ENCODE results near the gene SLC10A7. TPM values are rescaled to one million over a fixed set of nuclear protein-coding genes. Genes with fewer than 3 reads are reported as not detected.

Gene SLC10A7
- total RNA-seq, 1 experiment from 2014 or later, result 3.9 TPM

GRCh38 chr4:146222313-146222712 is 299.4 kb downstream of the SLC10A7 start:
- Histone ChIP-seq H3K4me1 (ENCODE audit: insufficient read depth, low read length) (no peaks in the 10 kb centered on the region), H4K20me1 (ENCODE audit: control insufficient read depth, insufficient read depth, insufficient read length) (no peaks in the 10 kb centered on the region), H3K18ac (ENCODE audit: insufficient read length, low read depth, low read length) (no peak overlapping the region), H4K8ac (replicated peaks; ENCODE audit: insufficient read length, low read depth, low read length) (no peak overlapping the region), H3K27me3 (ENCODE audit: insufficient read depth, low read length) (no peaks in the 10 kb centered on the region), H2AK5ac (ENCODE audit: insufficient read length, low read length) (no peak overlapping the region), H3K23me2 (ENCODE audit: insufficient read length, low read depth, low read length, poor library complexity, severe bottlenecking) (no peaks in the 10 kb centered on the region), H3K4me2 (ENCODE audit: insufficient read depth, insufficient read length, low read length) (no peak overlapping the region), H2BK12ac (ENCODE audit: insufficient read length, low read depth, low read length) (no peak overlapping the region), H3K79me1 (ENCODE audit: insufficient read depth, low read depth, low read length, poor library complexity, severe bottlenecking) (no peaks in the 10 kb centered on the region), H3K9ac (ENCODE audit: extremely low read depth, insufficient read length, low read length) (no peak overlapping the region), H2BK5ac (ENCODE audit: insufficient read length, low read length) (no peak overlapping the region), H2BK15ac (ENCODE audit: low read depth, low read length) (no peak overlapping the region), H3K23ac (ENCODE audit: insufficient read length, low read depth, low read length) (no peak overlapping the region), H2AFZ (ENCODE audit: low read length) (no peak overlapping the region), H3K79me2 (ENCODE audit: insufficient read depth, low read length) (no peaks in the 10 kb centered on the region), H3K56ac (ENCODE audit: insufficient read length, low read depth, low read length) (no peak overlapping the region), H3K4ac (ENCODE audit: low read depth, low read length) (no peak overlapping the region), H3K27ac (ENCODE audit: insufficient read length, low read depth, low read length) (no peak overlapping the region), H3T11ph (ENCODE audit: low read length) (no peak overlapping the region), H2BK120ac (ENCODE audit: low read depth, low read length, poor library complexity, severe bottlenecking) (no peak overlapping the region), H3K14ac (ENCODE audit: insufficient read depth, low read length) (no peak overlapping the region), H4K5ac (ENCODE audit: insufficient read length, low read depth, low read length) (no peak overlapping the region), H3K9me3 (ENCODE audit: control insufficient read depth, low read depth, low read length) (no peaks in the 10 kb centered on the region), H2BK20ac (ENCODE audit: low read depth, low read length, poor library complexity, severe bottlenecking) (no peak overlapping the region), H4K91ac (ENCODE audit: insufficient read length, low read depth, low read length) (no peak overlapping the region)
- no CpG with 5 or more reads among the region's 8 CpGs for WGBS (ENCODE audit: extremely low coverage, insufficient read length, low lambda C conversion rate)
- no peaks in the 10 kb centered on the region; a peak in 1 of 4 replicates for H3K4me1 Mint-ChIP-seq
- no peak for DNase-seq
- no peaks in the 10 kb centered on the region for H3K9me3 Mint-ChIP-seq
- TF ChIP-seq CTCF (conservative IDR thresholded peaks at IDR 0.05), result no peak
- H3K27ac Mint-ChIP-seq, result 0 out of 7 replicates have a peak overlapping the region, but pooled peaks of 1 of the 3 experiments have one; percentile 93
- no peaks in the 10 kb centered on the region for H3K27me3 Mint-ChIP-seq (ENCODE audit: low read depth)
- no peak overlapping the region for H3K4me3 Mint-ChIP-seq
- no peaks in the 10 kb centered on the region for H3K36me3 Mint-ChIP-seq (ENCODE audit: insufficient read depth in 1 of 3, low read depth in 3 of 3)
